CD14-positive monocyte (primary cell): ENCODE measurements around the gene PCDHB5. TPM values are rescaled to one million over a fixed set of nuclear protein-coding genes. Genes with fewer than 3 reads are reported as not detected.
"Not testable (repeated sequence)": the region's sequence is repeated elsewhere in the genome, so short reads cannot be mapped to it uniquely, and the experiment has no call there.

Source experiments
- DNase-seq, 3 donors: peaks; one replicate each; pipeline ENCODE4 v3.0.0-alpha.2; 2011 to 2022
- H2AFZ ChIP-seq: 2 replicates; pipeline ENCODE4 v1.6.0; 2012; ENCODE audit warnings: mild to moderate bottlenecking, low read depth, low read length, inconsistent platforms; ENCODE audit not compliant: insufficient read depth, poor library complexity, severe bottlenecking
- H3K27ac ChIP-seq, 2 donors: 1 replicate in 1 of 2; 2 replicates in 1 of 2; pipeline ENCODE4 v1.5.1; 2012 to 2013; ENCODE audit warnings: low read length in 2 of 2, control low read depth in 1 of 2, inconsistent platforms in 1 of 2, low read depth in 1 of 2, mild to moderate bottlenecking in 1 of 2
- H3K27me3 ChIP-seq, 2 donors: one replicate each; pipeline versions ENCODE4 v1.6.0 to v1.6.1; 2011 to 2013; ENCODE audit warnings: low read length in 2 of 2; ENCODE audit not compliant: control insufficient read depth in 2 of 2, insufficient read depth in 2 of 2
- H3K36me3 ChIP-seq, 2 donors: replicated peaks in 1 of 2; 1 replicate in 1 of 2; 2 replicates in 1 of 2; pipeline versions ENCODE4 v1.5.1 to v1.6.1; 2012 to 2013; ENCODE audit warnings: low read length in 2 of 2, control low read depth in 1 of 2, inconsistent platforms in 1 of 2, mild to moderate bottlenecking in 1 of 2; ENCODE audit not compliant: insufficient read depth in 2 of 2, control insufficient read depth in 1 of 2
- H3K4me1 ChIP-seq, 2 donors: 1 replicate in 1 of 2; 2 replicates in 1 of 2; pipeline versions ENCODE4 v1.5.1 to v1.6.1; 2012 to 2013; ENCODE audit warnings: low read length in 2 of 2, control low read depth in 1 of 2, inconsistent platforms in 1 of 2, mild to moderate bottlenecking in 1 of 2, moderate library complexity in 1 of 2; ENCODE audit not compliant: insufficient read depth in 2 of 2, control insufficient read depth in 1 of 2
- H3K4me2 ChIP-seq: replicated peaks from 2 replicates; pipeline ENCODE3; 2012; ENCODE audit warnings: low read length, moderate library complexity, mild to moderate bottlenecking; ENCODE audit not compliant: poor library complexity, severe bottlenecking; ENCODE audit errors: extremely low read depth
- H3K4me3 ChIP-seq, 3 experiments: fragments of 200-600 bp in 1 of 3; sonication (generic) in 1 of 3; replicated peaks in 1 of 3; 1 replicate in 2 of 3; 2 replicates in 1 of 3; pipeline ENCODE4 v1.5.1; 2011 to 2013; ENCODE audit warnings: low read length in 3 of 3, mild to moderate bottlenecking in 3 of 3, control low read depth in 2 of 3, low read depth in 2 of 3, inconsistent platforms in 1 of 3, moderate library complexity in 1 of 3
- H3K79me2 ChIP-seq: 2 replicates; pipeline ENCODE4 v1.6.0; 2012; ENCODE audit warnings: mild to moderate bottlenecking, control low read depth, inconsistent platforms, low read length, moderate library complexity; ENCODE audit not compliant: insufficient read depth
- H3K9ac ChIP-seq: 2 replicates; pipeline ENCODE4 v1.6.0; 2017; ENCODE audit warnings: low read length, mild to moderate bottlenecking; ENCODE audit not compliant: insufficient read depth, poor library complexity, severe bottlenecking
- H3K9me3 ChIP-seq, 2 donors: replicated peaks in 1 of 2; 1 replicate in 1 of 2; 2 replicates in 1 of 2; pipeline versions ENCODE4 v1.5.1 to v1.6.1; 2012 to 2013; ENCODE audit warnings: low read length in 2 of 2, control low read depth in 1 of 2; ENCODE audit not compliant: control insufficient read depth in 1 of 2, insufficient read depth in 1 of 2
- H4K20me1 ChIP-seq: 2 replicates; pipeline ENCODE4 v1.6.0; 2012; ENCODE audit warnings: mild to moderate bottlenecking, low read length, control low read depth, moderate library complexity; ENCODE audit not compliant: insufficient read depth
- H3K27ac Mint-ChIP-seq, 7 donors: one replicate each; pipeline ENCODE4 v1.8.0; 2020; ENCODE audit warnings: mild to moderate bottlenecking in 7 of 7, mixed read lengths in 7 of 7, moderate library complexity in 6 of 7, inconsistent platforms in 2 of 7
- H3K27me3 Mint-ChIP-seq, 3 donors: one replicate each; pipeline ENCODE4 v1.8.0; 2021 to 2022; ENCODE audit warnings: low read depth in 3 of 3, mild to moderate bottlenecking in 3 of 3, mixed read lengths in 3 of 3, moderate library complexity in 3 of 3, inconsistent platforms in 1 of 3
- H3K36me3 Mint-ChIP-seq, 2 donors: one replicate each; pipeline ENCODE4 v1.8.0; 2020; ENCODE audit warnings: mixed read lengths in 2 of 2, inconsistent platforms in 1 of 2, mild to moderate bottlenecking in 1 of 2
- H3K4me1 Mint-ChIP-seq: one replicate; pipeline ENCODE4 v1.8.0; 2020; ENCODE audit warnings: mild to moderate bottlenecking, mixed read lengths
- H3K4me3 Mint-ChIP-seq, 2 donors: one replicate each; pipeline ENCODE4 v1.8.0; 2020; ENCODE audit warnings: mild to moderate bottlenecking in 2 of 2, mixed read lengths in 2 of 2, moderate library complexity in 1 of 2
- H3K9me3 Mint-ChIP-seq, 7 donors: one replicate each; pipeline ENCODE4 v1.8.0; 2020 to 2022; ENCODE audit warnings: mixed read lengths in 7 of 7, mild to moderate bottlenecking in 6 of 7, moderate library complexity in 6 of 7, inconsistent platforms in 2 of 7
- CTCF ChIP-seq: fragments of 200-600 bp; IDR thresholded peaks from one replicate; pipeline ENCODE4 v1.8.0; 2022; ENCODE audit warnings: antibody characterized with exemption, mild to moderate bottlenecking
- WGBS: methylation state at CpG from one replicate; pipeline ENCODE4 v1.1.5; 2013; ENCODE audit warnings: missing lambda C conversion rate; ENCODE audit not compliant: insufficient coverage; 5-methylcytosine and 5-hydroxymethylcytosine counted together
- intact Hi-C, 2 donors: fragments of 100-400 bp; cut with micrococcal nuclease; formaldehyde crosslinking; loops; one replicate each; pipeline versions ENCODE4 v1.15.0 to v1.15.1; 2023
- polyA plus RNA-seq, 3 donors: library from polyadenylated mRNA; depleted of rRNA in 1 of 3; unstranded in 2 of 3; stranded (reverse) in 1 of 3; fragments of 300-500 nt in 2 of 3; fragments of >200 nt in 1 of 3; fragmentation: Illumina TruSeq in 2 of 3; gene quantifications; 1 replicate in 2 of 3; 2 replicates in 1 of 3; pipeline ENCODE4 v1.2.3, GENCODE V29; 2012 to 2021

The PCDHB5 gene
- polyA plus RNA-seq, 3 donors = not detected

GRCh38 chr5:141102471-141102870 is 32.5 kb upstream of the PCDHB5 start:
- H3K4me3 Mint-ChIP-seq, H3K79me2 ChIP-seq: not testable (repeated sequence)

GRCh38 chr5:141105350-141105749 is 29.7 kb upstream of the PCDHB5 start:
- H3K27ac Mint-ChIP-seq = no peak overlapping the region

More at GRCh38 chr5:141102471-141102870, 32.5 kb upstream of the PCDHB5 start:
- WGBS = 34% methylated on average over 15 of the region's 38 CpGs
- H3K4me2 ChIP-seq, H3K4me1 Mint-ChIP-seq, intact Hi-C loops, DNase-seq, H3K36me3 ChIP-seq, H4K20me1 ChIP-seq, H3K27ac ChIP-seq, H3K4me3 ChIP-seq, H3K27ac Mint-ChIP-seq, H3K4me1 ChIP-seq, H3K9ac ChIP-seq, H2AFZ ChIP-seq, H3K36me3 Mint-ChIP-seq: not testable (repeated sequence)
- Histone ChIP-seq H3K27me3 (peaks cover 0 to 12% of the 10 kb centered on the region in 2 donors), H3K9me3 (peaks cover 25 to 31% of the 10 kb centered on the region in 2 donors)
- peaks cover 6 to 15% (median 8%) of the 10 kb centered on the region in 3 donors for H3K27me3 Mint-ChIP-seq
- H3K9me3 Mint-ChIP-seq = peaks cover 11 to 36% (median 32%) of the 10 kb centered on the region in 7 donors

More at GRCh38 chr5:141105350-141105749, 29.7 kb upstream of the PCDHB5 start:
- intact Hi-C loops = no loop called here
- Histone ChIP-seq H3K27ac (no peak overlapping the region), H3K36me3 (no peaks in the 10 kb centered on the region), H3K9ac (no peak overlapping the region), H3K4me2 (no peak overlapping the region), H3K79me2 (no peaks in the 10 kb centered on the region), H2AFZ (no peak overlapping the region), H4K20me1 (no peaks in the 10 kb centered on the region), H3K9me3 (peaks cover 27 to 28% of the 10 kb centered on the region in 2 donors), H3K4me3 (no peak overlapping the region), H3K4me1 (no peaks in the 10 kb centered on the region), H3K27me3 (peaks cover 0 to 12% of the 10 kb centered on the region in 2 donors)
- Mint-ChIP-seq H3K36me3 (no peaks in the 10 kb centered on the region), H3K27me3 (peaks cover 4 to 8% (median 6%) of the 10 kb centered on the region in 3 donors), H3K4me1 (no peaks in the 10 kb centered on the region), H3K4me3 (no peak overlapping the region), H3K9me3 (peaks cover 9 to 36% (median 31%) of the 10 kb centered on the region in 7 donors)
- DNase-seq = no peak
- WGBS = 100% methylated on average over 1 of the region's 2 CpGs
- TF ChIP-seq CTCF = no peak
